Calu3 (cell line): ENCODE data around the gene AP3S2. TPM values are rescaled to one million over a fixed set of nuclear protein-coding genes. Genes with fewer than 3 reads are reported as not detected.
A peak's percentile ranks its signal among the peaks of the same experiment; 100 is the strongest.

Experiments used
- BruUV-seq: library from RNA; stranded (reverse); fragments of 400-500 nt; replicated peaks from 2 replicates; lab custom pipeline; 2021; lab: Mats Ljungman, UMichigan
- CTCF ChIA-PET: fragments of 300-600 bp; sonication (Branson Sonifier 250); formaldehyde crosslinking; loops from one replicate; lab custom pipeline; 2022; ENCODE audit warnings: antibody characterized with exemption; lab: Charles Lee
- DNase-seq: peaks from one replicate; pipeline ENCODE4 v3.0.0; 2022
- H3K27ac Mint-ChIP-seq: one replicate; pipeline ENCODE4 v1.8.0; 2022; ENCODE audit warnings: mixed read lengths; ENCODE audit not compliant: unreplicated experiment
- H3K27me3 Mint-ChIP-seq: one replicate; pipeline ENCODE4 v1.8.0; 2022; ENCODE audit warnings: mixed read lengths; ENCODE audit not compliant: unreplicated experiment
- H3K36me3 Mint-ChIP-seq: one replicate; pipeline ENCODE4 v1.8.0; 2022; ENCODE audit warnings: mild to moderate bottlenecking, moderate library complexity, mixed read lengths; ENCODE audit not compliant: insufficient read depth, unreplicated experiment
- H3K4me1 Mint-ChIP-seq: one replicate; pipeline ENCODE4 v1.8.0; 2022; ENCODE audit warnings: mild to moderate bottlenecking, low read depth, mixed read lengths; ENCODE audit not compliant: unreplicated experiment
- H3K4me3 Mint-ChIP-seq: one replicate; pipeline ENCODE4 v1.8.0; 2022; ENCODE audit warnings: mild to moderate bottlenecking, low read depth, moderate library complexity, mixed read lengths; ENCODE audit not compliant: unreplicated experiment
- H3K9me3 Mint-ChIP-seq: one replicate; pipeline ENCODE4 v1.8.0; 2022; ENCODE audit warnings: low read depth, mixed read lengths; ENCODE audit not compliant: unreplicated experiment
- CTCF ChIP-seq: fragments of 200-600 bp; IDR thresholded peaks from one replicate; pipeline ENCODE4 v1.8.0; 2022; ENCODE audit warnings: antibody characterized with exemption; ENCODE audit not compliant: unreplicated experiment
- intact Hi-C: fragments of 100-400 bp; cut with micrococcal nuclease; formaldehyde crosslinking; loops from one replicate; pipeline ENCODE4 v1.10.0; 2022; ENCODE audit not compliant: unreplicated experiment
- total RNA-seq: library from RNA; stranded (reverse); gene quantifications from 2 replicates; pipeline ENCODE4 v1.2.3, GENCODE V29; 2022

AP3S2 gene
- total RNA-seq, 1 experiment from 2014 or later: 46.2 TPM

- Mint-ChIP-seq H3K27ac (no peak overlapping the region), H3K36me3 (peaks cover 15% of the 10 kb centered on the region), H3K4me1 (peaks cover 5% of the 10 kb centered on the region), H3K27me3 (no peaks in the 10 kb centered on the region), H3K4me3 (no peak overlapping the region), H3K9me3 (no peaks in the 10 kb centered on the region)
- TF ChIP-seq CTCF: no peak
- no peak for DNase-seq
- no TSS peak for BruUV-seq
- CTCF ChIA-PET: interaction anchor here (0.7 to 1.0 kb wide), 2 partner anchors 8 to 90 kb away, joined by 3 read pairs; no protein-coding TSS in a partner anchor
- intact Hi-C loops: no loop called here
Observed at GRCh38 chr15:89839167-89839810, 54.5 kb downstream of the AP3S2 start.

GRCh38 chr15:89837830-89838178, 56.0 kb downstream of the AP3S2 start:
- H3K4me3 Mint-ChIP-seq: no peak overlapping the region
- H3K27ac Mint-ChIP-seq: no peak overlapping the region

DNA sequence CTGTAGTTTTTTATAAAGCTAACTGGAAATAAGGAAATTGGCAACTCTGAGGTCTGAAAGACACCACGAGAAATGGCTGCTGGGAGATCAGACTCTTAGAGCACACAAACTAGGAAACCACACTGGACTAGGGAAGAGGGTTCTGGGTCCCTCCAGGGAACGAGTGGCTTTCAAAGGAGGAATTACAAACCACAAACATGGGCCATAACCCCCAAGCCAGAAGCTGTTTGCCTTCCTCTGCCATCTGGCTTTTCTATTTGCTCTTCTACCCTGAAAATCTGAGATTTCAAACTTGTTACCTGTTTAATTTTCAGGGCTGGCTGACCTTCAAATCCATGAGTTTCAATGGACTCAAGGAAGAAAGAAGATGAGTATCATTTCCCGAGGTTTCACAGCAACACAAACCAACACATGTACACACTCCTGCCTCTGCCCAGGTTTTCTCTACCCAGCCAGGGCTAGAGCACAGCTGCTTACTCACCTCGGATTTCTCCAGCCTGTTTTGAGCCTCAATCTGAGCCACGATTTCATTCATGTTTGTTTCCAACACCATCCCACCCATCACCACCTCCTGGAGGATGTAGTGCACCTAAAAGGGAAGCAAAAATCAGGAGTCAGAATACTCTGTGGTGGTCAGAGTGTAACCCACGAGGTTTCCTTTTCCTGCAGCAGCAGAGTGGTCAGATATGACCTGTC, 56.5 kb downstream of the AP3S2 start:
- CTCF ChIA-PET: interaction anchor here (0.6 kb wide), 2 partner anchors 55 to 140 kb away, joined by 5 to 7 read pairs; no protein-coding TSS in a partner anchor
- no TSS peak for BruUV-seq
- no peak for TF ChIP-seq CTCF
- DNase-seq: no peak
- Mint-ChIP-seq H3K4me3 (no peak overlapping the region), H3K36me3 (peaks cover 12% of the 10 kb centered on the region), H3K27ac (no peak overlapping the region), H3K27me3 (no peaks in the 10 kb centered on the region), H3K9me3 (no peaks in the 10 kb centered on the region), H3K4me1 (no peaks in the 10 kb centered on the region)
- intact Hi-C loops: no loop called here

More at GRCh38 chr15:89837830-89838178, 56.0 kb downstream of the AP3S2 start:
- intact Hi-C loops: no loop called here
- CTCF ChIA-PET: interaction anchor here (0.6 kb wide), 2 partner anchors 56 to 139 kb away, joined by 5 to 7 read pairs; no protein-coding TSS in a partner anchor
- TF ChIP-seq CTCF: no peak
- Mint-ChIP-seq H3K9me3 (no peaks in the 10 kb centered on the region), H3K4me1 (no peaks in the 10 kb centered on the region), H3K27me3 (no peaks in the 10 kb centered on the region), H3K36me3 (peaks cover 12% of the 10 kb centered on the region)
- BruUV-seq: no TSS peak
- no peak for DNase-seq

DNA sequence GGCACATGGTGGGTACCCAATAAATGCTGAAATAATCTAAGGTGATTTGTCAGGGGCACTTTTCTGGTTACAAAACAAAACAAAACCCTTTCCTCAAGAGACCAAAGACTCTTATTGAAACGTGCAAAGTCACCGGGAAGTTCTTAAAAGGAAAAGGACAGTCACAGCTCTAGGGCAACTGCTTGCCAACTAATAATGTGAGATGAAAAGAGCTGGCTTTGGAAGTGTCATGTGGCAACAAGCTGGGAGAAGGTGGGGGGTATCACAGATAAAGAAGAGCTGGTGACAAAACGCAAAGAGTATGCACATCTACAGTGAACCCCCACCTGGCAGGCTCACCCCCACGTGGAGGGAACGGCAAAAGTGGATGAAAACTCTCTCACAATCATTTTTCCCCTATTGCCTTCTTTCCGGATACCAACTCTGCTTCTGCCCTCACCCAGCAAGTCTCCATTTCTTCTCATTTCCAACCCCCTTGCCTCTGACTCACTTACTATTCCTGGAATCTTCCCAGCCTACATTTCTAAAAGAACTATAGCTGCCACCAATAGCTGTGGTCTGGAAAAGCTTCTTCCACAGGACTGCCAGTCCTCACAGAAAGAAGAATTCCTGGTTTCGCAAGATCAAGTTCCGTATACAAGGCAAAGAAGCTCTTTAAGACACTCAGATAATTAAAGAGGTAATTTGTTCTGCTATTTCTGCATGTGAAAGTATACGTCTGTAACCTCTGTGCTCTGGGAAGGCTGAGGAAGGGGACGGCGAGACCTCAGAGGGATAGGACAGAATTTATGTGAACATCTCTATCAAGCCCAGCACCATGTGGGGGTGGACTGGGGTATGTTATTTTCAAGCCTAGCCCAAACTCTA, 57.3 kb downstream of the AP3S2 start:
- H3K4me3 Mint-ChIP-seq: no peak overlapping the region

More for the DNA sequence above, 57.3 kb downstream of the AP3S2 start:
- no TSS peak for BruUV-seq
- no peak for TF ChIP-seq CTCF
- no peaks in the 10 kb centered on the region for H3K27me3 Mint-ChIP-seq
- no peak for DNase-seq
- H3K27ac Mint-ChIP-seq: peak overlapping the region; percentile 32
- intact Hi-C loops: no loop called here
- H3K9me3 Mint-ChIP-seq: no peaks in the 10 kb centered on the region
- peaks cover 12% of the 10 kb centered on the region for H3K36me3 Mint-ChIP-seq
- no peaks in the 10 kb centered on the region for H3K4me1 Mint-ChIP-seq
- CTCF ChIA-PET: interaction anchor here (0.6 kb wide), 1 partner anchor 43 kb away, joined by 8 read pairs; no protein-coding TSS in a partner anchor
